ENCODE data around the gene EHBP1L1.
"Not testable (repeated sequence)": the region's sequence is repeated elsewhere in the genome, so short reads cannot be mapped to it uniquely, and the experiment has no call there.

The EHBP1L1 gene

DNA sequence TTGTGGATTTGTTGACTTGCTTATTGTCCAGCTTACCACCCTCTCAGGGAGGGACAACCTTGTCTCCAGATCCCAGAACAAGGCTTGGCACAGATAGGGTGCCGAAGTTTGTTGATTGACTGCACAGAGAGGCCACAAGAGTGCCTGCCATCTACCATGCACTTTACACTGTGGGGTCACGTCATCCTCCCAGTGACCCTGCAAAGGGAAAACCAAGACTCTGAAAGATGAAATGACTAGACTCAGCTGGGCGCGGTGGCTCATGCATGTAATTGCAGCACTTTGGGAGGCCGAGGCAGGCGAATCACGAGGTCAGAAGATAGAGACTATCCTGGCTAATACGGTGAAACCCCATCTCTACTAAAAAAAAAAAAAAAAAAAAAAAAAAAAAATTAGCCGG is 13.1 kb upstream of the EHBP1L1 start:
- no peak for DNase-seq

DNA sequence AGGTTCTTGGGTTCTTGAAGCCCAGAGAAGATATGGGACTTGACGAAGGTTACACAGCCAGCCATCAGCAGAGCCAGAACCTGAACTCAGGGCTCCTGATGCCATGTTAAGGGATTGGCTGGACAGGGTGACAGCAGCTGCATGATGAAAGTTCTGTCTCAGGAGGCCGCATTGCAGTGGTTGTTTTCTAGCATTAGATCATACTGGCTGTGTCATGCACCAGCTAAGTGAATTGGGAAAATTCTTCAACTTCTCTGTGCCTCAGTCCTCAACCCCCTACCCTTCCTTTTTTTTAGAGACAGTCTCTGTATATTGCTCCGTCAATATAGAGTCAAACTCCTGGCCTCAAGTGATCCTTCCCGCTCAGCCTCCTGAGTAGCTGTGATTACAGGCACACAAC is 12.3 kb upstream of the EHBP1L1 start:
- DNase-seq: no peak

DNA sequence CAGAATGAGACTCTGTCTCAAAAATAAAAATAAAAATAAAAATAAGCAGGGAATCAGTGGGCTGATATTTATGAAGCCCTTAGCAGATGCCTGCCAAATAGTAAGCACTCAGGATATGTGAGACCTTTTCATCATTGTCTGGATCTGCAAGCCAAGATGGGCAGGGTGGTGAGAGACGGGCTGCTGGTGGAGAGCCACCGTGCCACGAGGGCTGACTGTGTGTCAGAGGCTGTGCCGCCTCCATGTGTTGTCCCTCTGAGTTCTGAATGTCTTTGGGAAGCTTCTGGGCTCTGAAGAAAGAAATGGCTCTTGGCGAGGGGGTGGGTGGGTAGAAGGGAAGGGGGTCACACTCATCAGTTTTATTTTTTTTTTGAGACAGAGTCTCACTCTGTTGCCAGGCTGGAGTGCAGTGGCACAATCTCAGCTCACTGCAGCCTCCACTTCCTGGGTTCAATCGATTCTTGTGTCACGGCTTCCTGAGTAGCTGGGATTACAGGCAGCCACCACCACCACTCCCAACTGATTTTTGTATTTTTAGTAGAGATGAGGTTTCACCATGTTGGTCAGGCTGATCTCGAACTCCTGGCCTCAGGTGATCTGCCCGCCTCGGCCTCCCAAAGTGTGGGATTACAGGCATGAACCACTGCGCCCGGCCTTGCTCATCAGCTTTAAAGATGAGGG is 10.8 kb upstream of the EHBP1L1 start:
- not testable (repeated sequence) for DNase-seq

DNA sequence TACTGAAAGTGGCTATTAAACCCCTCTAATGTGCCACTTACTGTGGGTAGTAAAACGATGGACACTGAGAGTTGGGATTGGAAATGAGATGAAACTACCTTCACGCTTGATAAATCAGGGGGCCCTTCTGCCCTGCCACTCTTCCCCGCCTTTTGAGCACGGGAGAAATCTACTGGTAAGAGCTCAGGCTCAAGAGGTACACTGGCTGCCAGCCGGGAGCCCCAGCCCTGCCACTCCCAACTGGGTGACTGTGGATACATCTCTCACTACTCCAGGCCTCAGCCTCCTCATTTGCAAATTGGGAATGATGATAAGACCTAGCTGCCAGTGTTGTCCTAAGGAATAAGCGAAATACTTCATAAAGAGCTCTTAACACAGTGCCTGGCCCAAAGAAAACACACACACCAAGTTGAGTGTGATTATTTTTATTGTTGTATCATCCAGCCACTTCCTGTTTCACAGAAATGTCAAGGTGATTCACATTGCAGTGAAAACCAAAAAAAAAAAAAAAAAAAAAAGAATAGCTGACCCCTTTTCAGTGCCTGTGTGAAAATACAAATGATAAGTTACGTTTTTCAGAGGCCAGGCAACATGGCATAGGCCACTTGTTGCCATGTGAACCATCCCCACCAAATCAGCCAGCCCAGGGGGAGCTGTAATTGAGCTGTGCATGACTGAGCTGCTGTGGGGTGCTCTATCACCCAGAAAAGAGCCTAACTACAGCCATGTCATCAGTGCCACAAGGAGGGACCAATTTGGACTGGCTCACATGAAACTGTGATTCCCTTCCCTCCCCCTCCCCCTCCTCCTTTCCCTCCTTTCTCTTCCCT is 10.0 kb upstream of the EHBP1L1 start:
- no peak for DNase-seq

DNA sequence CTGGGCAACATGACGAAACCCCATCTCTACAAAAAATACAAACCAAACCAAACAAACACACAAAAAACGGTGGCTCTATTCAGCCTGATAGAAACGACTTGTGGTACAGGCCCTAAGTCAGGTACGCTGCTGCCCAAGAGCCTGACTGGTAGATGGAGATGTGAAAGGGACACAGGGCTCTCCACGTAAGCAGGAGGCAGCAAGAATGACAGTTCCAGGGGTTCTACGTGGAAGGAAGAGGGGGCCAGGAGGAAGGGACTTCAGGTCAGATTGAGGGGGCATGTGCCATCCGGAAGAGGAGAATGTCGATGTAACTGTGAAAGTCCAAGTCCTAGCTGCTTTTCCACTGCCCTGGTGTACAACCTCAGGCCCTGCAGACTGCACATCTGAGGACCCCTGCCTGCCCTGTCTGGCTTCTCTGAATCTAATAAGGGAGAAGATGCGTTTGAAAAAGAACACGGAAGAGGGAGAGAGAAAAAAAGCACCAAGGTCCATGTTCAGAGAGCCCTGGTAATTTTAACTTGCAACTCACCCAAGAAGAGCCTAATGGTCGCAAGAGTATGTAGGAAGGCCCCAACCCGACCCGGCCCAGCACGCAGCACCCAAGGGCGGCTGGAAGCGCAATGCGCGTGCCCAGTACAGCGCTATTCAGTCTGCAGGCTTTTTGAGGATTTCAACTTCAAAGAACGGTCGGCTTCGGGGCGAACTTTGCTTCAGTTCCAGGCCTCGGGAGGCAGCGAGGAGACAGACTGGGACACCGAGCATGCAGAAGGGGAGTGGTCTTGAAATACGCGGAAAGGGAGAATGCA is 6.5 kb upstream of the EHBP1L1 start:
- DNase-seq: no peak

DNA sequence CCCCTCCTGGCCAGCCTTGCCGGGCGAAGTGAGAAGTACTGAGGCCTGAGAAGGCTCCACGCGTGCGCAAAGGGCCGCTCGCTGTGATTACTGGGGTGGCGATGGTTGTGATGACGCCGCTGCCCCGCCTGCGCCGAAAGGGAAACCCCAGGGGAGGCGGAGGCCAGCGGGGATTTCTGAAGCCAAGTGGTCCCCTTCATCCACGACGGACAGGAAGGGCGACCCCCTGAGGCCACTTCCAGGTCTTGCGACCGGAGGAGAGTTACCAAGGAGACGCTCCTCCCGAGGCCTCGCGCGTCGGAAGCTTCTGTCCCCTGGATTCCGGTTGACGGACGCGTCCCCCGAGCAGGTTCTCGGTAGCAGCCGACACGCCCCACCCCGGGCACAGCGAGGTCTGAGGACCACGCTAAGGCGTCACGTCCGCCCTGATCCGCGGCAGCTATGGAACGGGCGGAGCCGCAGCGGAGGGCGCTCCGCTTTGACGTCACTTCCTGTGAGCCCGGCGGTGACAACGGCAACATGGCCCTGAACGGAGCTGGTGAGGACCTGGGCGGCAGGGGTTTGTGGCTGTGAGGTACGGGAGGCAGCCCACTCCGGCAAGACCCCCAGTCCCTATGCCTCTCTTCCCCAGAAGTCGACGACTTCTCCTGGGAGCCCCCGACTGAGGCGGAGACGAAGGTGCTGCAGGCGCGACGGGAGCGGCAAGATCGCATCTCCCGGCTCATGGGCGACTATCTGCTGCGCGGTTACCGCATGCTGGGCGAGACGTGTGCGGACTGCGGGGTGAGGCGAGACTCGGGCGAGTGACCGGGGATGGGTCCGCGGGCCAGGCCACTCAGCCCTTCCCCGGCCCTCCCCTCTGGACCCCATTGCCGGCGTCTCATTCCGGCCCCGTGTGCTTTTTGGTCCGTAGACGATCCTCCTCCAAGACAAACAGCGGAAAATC is 5.6 kb upstream of the EHBP1L1 start, which contains the start of gene ZNRD2:
ZNRD2 (plus strand) TSS at position 505 of the 946 bp plus-strand sequence; CDS start at position 520, 15 bp downstream.
- peak; percentile 93 for DNase-seq

DNA sequence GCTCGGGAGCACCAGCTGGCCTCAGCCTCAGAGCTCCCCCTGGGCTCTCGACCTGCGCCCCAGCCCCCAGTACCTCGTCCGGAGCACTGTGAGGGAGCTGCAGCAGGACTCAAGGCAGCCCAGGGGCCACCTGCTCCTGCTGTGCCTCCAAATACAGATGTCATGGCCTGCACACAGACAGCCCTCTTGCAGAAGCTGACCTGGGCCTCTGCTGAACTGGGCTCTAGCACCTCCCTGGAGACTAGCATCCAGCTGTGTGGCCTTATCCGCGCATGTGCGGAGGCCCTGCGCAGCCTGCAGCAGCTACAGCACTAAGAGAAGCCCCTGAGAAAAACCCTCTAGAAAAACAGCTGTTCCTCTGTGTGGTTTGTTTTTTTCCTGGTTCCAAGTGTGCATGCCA is 4.4 kb upstream of the EHBP1L1 start:
- no peak for DNase-seq

DNA sequence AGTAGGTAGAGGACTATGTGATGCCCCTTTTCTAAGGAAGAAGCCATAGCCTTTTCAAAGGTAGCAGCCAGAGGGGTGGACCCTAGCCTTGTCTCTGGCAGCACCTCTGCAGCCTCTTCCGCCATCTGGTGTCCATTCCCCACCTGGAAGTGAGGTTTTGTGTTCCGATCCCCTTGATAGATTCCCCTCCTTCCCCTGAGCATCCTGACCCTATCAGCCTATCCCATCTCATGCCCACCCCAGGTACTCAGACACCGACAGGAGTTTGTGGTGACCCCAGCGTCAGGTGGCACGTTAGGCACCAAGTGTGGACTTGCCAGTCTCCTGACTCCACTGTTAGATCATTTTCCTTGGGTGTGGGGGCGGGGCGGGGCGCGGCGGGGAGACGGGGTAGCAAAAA is 3.9 kb upstream of the EHBP1L1 start:
- DNase-seq: peak; percentile 41

DNA sequence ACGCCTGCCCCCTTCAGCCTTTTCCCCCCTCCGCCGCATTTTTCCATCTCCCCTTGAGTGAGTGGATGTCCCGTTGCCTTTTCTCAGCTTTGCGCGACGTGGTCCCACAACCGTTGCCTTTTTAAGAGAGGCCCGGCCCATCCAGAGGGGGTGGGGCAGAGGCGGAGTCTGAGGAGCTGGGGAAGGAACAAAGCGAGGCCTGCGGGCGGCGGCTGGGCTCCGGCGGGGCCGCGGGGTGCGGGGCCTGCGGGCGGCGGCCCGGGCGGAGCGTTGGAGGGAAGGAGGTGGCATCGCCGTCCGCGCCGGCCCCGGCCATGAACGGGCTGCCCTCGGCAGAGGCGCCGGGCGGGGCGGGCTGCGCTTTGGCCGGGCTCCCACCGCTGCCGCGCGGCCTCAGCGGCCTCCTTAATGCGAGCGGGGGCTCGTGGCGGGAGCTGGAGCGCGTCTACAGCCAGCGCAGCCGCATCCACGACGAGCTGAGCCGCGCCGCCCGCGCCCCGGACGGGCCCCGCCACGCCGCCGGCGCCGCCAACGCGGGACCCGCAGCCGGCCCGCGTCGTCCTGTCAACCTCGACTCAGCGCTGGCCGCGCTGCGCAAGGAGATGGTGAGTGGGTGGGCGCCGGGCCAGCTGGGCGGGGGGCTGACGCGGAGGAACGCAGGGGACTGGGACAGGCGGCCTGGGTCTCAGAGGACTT is 3.3 kb upstream of the EHBP1L1 start, which contains the start of gene FAM89B:
FAM89B (plus strand) TSS at position 183 of the 696 bp plus-strand sequence; CDS start at position 315, 132 bp downstream.
- DNase-seq: peak; percentile 68

DNA sequence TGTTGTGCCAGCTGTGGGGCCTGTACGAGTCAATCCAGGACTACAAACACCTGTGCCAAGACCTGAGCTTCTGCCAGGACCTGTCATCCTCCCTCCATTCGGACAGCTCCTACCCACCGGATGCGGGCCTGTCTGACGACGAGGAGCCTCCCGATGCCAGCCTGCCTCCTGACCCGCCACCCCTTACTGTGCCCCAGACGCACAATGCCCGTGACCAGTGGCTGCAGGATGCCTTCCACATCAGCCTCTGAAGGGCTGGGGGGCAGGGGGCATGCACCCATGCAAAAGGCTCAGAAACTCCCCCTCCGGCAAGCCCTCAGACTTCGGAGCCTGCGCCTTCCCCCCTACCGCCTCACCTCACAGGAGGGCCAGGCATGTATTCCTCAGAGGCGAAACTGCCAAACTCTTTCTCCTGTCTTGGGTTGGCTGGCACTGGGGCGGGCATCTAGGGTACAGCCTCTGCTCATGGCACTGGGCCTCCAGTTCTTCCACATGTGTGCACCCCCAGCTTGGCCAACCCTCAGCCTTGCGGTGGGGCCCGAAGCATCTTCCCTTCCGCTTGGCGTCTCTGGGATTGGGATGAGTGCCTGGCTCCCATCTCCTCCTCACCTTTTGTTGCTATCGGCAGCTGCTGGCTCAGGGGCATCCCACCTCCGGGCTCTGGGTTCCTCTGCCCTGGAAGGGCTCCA is 2.3 kb upstream of the EHBP1L1 start:
- DNase-seq: no peak

DNA sequence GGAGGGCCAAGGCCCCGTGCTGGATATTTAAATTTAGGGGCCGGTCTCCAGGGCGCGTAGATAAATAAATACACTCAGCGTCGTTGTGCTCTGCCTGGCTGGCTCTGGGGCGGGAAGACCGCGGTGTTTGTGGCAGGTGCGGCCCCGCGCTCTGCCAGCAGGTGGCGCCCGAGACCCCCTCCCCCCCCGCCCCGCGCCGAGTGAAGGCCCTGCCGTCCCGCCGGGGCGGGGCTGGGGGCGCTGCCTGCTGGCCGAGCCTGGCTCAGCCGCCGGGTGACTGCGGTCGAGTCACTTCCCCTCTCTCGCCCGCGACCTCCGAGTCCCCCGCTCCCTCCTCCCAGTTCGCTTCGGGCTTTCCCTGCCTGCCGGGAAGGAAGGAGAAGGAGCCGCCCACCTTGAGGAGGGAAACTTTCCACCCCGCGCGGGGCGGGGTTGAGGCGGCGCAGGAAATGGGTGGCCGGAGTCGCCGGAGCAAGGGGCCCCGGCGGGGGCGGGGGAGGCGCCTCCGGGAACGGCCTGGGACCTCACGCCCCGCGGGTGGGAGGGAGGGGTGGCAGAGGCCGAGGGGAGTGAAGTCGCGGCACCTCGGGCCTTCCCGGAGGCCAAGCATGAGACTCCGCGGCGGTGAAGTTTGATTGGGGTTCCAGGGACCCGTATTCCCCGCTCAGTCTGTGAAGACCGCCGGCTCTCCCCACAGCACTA is 1.6 kb upstream of the EHBP1L1 start:
- peak; percentile 66 for DNase-seq

DNA sequence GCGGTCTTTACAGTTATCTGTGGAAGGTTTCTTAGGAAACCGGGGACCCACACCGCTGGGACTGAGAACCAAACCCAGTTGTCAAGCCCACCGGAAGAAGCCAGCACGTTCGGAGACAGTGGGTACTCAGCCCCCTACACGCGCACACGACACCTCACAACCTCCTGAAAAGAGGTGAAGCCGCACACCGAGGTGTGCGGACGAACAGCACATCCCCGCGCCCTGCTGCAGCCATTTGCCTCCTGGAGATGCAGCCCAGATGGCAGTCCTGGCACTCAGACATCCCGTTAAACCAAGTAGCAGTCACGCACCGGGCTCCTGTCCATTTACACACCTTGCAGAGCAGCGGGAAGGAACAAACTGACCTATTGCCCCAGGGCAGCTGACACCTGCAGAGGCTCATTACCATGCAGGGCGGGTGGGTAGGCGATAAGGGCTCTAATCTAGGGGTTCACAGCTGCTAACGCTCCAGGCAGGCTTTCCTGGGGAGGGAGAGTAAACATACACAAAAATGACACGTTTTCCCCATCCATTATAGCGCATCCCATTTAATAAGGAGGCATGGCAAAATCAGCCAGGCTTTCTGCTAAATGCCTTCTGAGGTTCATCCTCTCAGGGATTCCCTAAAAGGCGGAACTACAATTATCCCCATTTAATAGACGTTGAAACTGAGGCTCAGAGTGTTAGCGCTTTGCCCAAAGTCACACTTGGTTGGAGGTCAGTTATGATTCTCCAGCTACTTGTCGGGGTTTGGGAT is 864 bp upstream of the EHBP1L1 start:
- DNase-seq: no peak

DNA sequence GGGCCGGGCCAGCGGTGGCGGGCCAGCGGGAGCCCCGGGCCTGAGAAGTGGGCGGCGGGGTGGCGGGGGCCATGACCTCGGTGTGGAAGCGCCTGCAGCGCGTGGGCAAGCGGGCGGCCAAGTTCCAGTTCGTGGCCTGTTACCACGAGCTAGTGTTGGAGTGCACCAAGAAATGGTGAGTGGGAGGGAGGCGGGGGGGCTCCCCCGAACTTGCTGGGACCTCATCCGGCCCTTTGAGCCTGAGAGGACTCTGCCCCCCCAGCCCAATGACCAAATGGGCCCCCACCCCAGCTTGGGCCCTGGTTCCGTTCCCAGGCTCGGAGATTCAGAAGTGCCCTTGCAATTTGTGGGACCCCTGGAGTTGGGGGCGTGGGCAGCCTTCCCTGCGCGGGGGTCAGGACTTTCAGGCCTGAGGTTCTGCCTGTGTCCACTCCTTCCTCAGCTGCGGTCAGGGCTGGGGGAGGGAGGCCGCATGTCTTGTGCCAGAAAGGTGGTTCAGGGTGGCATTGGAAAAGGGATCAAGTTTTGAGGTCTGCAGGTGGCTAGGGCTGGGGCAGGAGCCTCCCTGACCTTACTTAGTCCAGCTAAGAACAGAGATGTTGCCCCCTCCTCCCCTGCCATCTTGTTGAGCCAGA is 496 bp downstream of the EHBP1L1 start:
- DNase-seq: no peak

DNA sequence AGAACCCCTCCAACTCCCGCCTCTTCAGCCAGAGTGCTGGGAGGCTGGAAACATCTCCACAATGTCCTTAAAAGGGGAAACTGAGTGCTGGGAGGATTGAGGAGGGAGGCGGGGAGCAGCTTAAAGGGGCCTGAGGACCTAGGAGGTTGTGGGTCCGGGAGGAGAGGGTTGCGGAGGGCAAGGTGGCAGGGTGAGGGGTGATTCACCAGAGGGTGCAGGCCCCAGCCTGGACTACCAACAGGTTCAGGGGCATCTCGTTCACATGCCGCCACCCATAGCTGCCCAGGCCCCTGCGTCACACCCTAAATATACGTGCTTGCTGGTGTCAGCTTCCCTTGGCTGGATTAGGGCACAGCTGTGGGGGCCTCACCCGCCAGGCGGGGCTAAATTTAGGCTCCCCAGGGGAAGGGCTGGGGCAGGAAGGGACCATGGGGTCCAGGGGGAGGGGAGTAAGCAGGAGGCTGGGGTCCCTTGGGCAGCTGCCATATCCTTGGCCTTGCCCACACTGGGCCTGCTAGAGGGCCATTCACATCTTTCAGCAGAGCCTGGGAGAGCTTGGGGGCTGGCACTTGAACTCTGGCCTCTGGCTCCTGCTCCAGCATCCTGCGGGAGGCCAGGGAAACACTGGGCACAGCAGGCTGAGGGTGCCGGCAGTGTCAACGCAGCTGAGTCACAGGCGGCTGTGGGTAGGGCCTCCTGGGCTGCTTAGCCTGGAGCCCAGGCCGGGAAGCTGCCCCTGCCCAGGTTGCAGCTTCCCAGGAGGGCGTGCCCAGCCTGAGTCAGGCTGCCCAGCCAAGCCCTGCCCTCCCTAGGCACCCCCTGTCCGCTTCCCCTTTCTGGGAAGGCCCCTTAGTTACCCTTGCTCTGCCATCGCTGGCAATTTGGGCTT is 1.3 kb downstream of the EHBP1L1 start:
- DNase-seq: no peak

DNA sequence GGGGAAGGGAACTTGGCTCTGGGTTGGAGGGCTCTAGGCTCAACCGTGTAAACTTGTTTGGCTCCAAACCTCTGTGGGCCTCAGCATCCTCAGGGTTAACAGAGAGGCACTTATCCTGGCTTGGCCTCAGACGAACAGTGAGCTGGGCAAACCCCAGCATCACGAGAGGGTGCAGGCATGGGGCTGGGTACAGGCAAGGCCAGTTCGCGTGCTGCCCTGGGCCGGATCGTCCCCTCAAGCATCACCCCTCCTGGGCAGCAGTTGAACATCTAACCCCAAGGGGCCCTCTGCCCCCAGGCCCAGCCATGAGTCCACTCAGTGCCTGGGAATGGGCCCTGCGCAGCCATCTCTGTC is 1.9 kb downstream of the EHBP1L1 start:
- no peak for DNase-seq

DNA sequence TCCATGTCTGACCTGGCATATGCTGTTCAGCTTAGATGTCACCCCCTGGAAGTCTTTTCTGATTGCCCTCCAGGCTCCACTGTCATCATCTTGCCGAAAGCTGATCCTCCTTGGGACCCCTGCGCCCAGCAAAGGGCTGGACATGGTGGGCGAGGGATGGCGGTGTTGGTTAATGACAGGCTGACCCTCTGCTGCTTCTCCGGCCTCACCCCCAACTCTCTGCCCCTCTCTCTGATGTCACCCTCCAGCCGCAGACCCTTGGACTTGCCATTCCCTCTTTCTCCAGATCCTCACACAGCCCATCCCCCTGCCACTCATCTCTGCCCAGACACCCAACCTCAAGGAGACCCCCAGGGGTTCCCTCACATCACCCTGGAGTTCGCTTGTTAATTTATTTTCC is 2.3 kb downstream of the EHBP1L1 start:
- DNase-seq: no peak

DNA sequence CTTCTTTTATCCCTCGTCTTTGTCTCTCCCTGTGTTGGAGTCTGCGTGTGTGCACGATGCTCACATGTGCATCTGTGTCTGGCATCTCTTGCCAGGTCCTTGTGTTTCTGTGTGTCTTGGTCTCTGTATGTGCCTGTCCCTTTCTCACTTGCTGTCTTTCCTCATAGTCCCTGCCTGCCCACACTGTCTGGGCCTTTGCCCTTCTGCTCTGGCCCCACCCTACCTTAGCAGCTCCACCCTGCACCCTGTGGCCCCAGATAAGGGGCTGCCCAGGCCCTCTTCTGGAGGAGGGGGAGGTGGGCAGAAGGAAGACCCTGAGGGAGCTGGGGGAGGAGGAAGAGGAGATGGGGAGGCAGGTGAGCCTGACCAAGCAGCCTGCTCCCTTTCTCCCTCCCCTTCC is 2.8 kb downstream of the EHBP1L1 start:
- no peak for DNase-seq

DNA sequence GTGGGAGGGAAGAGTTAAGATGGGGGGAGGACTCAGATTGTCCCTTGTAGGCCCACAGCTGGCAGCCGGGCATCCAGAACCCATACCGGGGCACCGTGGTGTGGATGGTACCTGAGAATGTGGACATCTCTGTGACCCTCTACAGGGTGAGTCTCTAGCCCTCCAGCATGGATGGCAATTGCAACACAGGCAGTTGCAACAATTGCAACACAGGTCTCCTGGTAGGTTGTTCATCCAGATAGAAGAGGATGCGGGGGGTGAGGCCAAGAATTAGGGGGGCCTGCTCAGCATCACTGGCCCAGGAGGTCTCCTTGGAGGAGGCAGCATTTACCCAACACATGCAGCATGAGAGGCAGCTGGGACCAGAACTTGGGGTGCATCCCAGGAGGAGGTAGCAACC is 3.4 kb downstream of the EHBP1L1 start:
- no peak for DNase-seq
